Measurements from ENCODE around the gene HMCES. TPM values are rescaled to one million over a fixed set of nuclear protein-coding genes. Genes with fewer than 3 reads are reported as not detected.
"Not testable (repeated sequence)": the region's sequence is repeated elsewhere in the genome, so short reads cannot be mapped to it uniquely, and the experiment has no call there.

HMCES gene
- total RNA-seq, 2 donors from 2014 or later: 42.3 to 44.2 TPM

- DNase-seq; ATAC-seq; intact Hi-C loops (cut with DNase I, micrococcal nuclease): not testable (repeated sequence)
Measured at GRCh38 chr3:129337719-129338118, 59.0 kb downstream of the HMCES start.

DNA sequence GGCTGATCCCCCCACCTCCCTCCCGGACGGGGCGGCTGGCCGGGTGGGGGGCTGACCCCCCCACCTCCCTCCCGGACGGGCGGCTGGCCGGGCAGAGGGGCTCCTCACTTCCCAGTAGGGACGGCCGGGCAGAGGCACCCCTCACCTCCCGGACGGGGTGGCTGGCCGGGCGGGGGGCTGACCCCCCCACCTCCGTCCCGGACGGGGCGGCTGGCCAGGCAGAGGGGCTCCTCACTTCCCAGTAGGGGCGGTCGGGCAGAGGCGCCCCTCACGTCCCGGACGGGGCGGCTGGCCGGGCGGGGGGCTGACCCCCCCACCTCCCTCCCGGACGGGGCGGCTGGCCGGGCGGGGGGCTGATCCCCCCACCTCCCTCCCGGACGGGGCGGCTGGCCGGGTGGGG, 60.5 kb downstream of the HMCES start:
- DNase-seq; intact Hi-C loops (cut with DNase I, micrococcal nuclease); ATAC-seq: not testable (repeated sequence)

- intact Hi-C loops (cut with DNase I, micrococcal nuclease); ATAC-seq; DNase-seq: not testable (repeated sequence)
Measured at GRCh38 chr3:129339833-129340232, 61.2 kb downstream of the HMCES start.

- intact Hi-C loops (cut with DNase I, micrococcal nuclease): no loop called here
- DNase-seq (no peak), ATAC-seq (no peak)
Measured at GRCh38 chr3:129341331-129342141, 62.9 kb downstream of the HMCES start.

DNA sequence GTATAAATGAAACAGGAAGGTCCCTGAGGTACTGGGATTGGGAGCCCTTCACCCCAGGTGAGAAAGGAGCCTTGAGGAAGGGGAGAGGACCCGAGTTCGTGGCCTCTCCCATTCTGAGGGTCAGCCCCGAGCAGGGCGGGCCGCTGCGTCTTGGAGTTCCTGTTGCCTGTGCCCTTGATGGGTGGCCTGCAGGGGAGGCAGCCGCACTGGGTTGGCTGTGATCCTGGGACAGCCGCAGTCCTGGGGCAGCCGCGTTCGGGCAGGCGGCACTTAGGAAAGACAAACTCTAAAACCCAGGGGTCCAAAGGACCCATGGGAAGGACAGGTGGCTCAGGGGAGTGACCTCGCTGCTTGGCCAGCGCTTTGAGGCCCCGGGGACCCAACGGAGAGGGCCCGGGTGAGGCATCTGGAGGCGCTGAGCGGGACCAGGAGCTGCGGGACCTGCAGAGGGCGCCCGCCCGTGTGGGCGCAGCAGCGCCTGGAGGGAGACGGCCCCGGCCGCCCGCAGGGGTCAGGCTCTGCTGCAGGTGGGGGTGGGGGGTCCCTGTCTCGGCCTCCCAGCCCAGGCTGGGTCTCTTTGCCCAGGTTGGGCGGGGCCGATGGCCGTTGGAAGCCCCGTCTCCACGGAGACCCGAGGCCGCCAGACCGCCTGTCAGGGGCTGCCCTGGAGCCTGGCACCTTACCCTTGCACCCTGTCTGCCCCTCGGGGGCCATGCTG, 65.1 kb downstream of the HMCES start:
- intact Hi-C loops (cut with DNase I, micrococcal nuclease): no loop called here
- ATAC-seq (peak; percentile 90), DNase-seq (peak in 1 of 2 donors; percentile 60)

GRCh38 chr3:129344540-129345220, 66.0 kb downstream of the HMCES start:
- ATAC-seq (peak; percentile 29), DNase-seq (no peak)
- intact Hi-C loops (cut with DNase I, micrococcal nuclease): no loop called here

DNA sequence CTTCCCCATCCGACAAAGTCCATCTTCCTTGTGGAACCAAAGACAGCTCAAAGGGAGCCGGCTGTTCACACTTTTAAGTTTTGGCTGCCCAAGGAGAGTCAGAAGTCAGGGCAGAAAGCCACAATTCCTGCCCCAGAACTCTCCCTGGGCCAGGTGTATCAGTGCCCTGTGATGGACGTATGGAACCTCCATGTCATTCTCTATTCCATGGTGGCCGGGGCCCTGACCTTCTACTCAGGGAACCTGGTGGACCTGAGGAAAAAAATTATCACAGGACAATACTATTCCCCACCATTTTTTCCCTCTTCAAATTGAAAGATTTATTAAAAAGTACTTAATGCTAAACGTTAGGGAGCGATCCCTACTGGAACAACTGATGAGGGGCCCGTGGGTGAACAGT, 66.6 kb downstream of the HMCES start:
- ATAC-seq: no peak
- DNase-seq: no peak
- intact Hi-C loops (cut with DNase I, micrococcal nuclease): no loop called here

DNA sequence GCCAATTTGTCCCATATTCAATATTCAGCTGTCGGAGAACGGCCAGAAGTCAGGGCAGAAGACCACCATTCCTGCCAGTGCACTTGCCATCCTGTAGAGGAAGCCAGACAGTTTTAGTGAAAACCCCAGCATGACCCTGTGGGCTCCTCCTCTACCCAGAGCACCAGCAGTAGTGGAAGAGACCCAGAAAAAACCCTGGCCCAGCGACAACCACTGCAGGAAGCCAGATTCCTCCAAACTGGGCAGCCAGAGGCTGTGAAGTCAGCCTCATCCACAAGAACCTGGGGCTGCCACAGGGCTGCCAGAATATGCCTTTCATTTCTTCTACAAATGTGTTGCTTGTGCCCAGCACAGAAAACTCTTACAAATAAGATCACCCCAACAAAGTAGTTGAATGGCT, 67.3 kb downstream of the HMCES start:
- intact Hi-C loops (cut with DNase I, micrococcal nuclease): no loop called here
- DNase-seq: no peak
- ATAC-seq: no peak

- ATAC-seq (no peak), DNase-seq (no peak)
- intact Hi-C loops (cut with DNase I, micrococcal nuclease): no loop called here
Measured at GRCh38 chr3:129346695-129347457, 68.2 kb downstream of the HMCES start.

DNA sequence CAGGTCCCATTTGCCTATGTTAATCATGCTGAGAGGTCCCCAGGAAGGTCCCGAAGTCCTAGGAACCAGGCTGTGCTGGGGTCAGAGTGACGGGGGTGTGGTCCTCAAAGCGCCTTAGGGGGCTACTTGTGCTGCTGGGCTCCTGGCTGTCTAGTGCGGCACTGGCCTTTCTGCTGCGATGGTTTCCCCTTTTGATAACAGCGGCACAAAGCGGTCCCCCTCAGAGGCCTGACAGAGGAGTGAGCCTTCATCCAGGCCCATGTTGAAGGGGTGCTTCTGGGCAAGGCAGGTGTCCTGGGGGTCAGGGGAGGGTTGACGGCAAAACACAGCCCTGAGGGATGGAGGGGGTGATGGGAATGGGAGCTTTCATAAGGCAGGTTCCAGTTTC, 68.8 kb downstream of the HMCES start:
- DNase-seq: no peak
- intact Hi-C loops (cut with DNase I, micrococcal nuclease): no loop called here
- ATAC-seq: no peak

- no peak for ATAC-seq
- intact Hi-C loops (cut with DNase I, micrococcal nuclease): no loop called here
- peak in 1 of 2 donors; percentile 12 for DNase-seq
Measured at GRCh38 chr3:129348734-129349133, 70.1 kb downstream of the HMCES start.

DNA sequence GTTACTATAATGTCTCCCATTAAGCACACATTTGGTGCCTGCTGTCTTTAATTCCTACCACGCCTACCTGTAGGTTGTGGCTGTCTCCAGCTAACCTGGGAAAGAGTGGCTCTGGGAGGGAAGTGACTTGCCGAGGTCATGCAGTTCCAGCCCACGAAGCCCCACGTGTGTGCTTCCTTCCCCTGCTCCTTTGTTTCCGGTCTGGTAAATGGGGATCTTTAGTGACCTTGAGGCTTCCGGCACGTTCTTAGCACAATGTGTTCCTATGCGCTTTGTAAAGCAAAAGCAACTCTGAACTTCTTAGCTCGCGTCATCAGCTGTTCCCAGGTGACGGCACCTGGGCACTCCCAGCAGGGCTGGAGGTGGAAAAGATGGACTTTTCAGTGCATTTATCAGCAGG, 70.5 kb downstream of the HMCES start:
- intact Hi-C loops (cut with DNase I, micrococcal nuclease); DNase-seq; ATAC-seq: not testable (repeated sequence)

DNA sequence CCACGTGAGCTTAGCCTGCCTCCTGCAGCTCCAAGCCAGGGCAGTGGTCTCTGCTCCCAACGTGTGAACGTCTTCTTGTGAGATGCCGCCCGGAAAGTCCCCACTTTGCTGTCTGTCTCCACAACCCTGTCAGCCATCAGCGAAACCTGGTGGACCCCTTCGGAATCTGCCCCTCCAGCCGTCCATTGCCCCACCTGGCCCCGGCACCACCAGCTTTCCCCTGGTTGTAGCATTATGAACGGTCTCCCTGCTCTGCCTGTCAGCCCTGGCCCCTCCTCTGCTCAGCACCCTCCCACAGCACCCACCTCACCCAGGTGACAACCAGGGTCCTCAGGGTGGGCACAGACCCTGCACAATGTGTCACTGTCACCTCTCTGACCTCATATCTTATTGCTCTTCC, 71.1 kb downstream of the HMCES start:
- intact Hi-C loops (cut with DNase I, micrococcal nuclease): no loop called here
- ATAC-seq: no peak
- no peak for DNase-seq

DNA sequence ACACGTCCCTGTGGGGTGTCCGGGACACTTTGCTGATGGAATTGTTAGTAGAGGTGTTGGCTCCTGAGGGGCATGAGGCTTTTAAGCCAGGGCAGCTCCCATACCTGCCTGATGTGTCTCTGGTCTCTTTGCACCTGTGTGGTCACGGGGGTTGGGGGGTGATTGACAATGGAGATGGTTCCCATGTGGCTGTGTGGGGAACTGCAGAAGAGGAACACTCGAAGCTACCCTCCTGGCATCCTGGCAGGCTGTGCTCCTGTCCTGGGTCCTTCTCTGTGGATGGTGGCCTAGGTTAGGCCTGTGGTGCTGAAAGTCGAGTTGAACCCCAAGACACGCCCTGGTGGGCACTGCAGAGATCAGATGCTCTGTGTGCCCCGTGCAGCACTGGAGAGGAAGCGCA, 73.4 kb downstream of the HMCES start:
- no peak for ATAC-seq
- DNase-seq: no peak
- intact Hi-C loops (cut with DNase I, micrococcal nuclease): no loop called here

DNA sequence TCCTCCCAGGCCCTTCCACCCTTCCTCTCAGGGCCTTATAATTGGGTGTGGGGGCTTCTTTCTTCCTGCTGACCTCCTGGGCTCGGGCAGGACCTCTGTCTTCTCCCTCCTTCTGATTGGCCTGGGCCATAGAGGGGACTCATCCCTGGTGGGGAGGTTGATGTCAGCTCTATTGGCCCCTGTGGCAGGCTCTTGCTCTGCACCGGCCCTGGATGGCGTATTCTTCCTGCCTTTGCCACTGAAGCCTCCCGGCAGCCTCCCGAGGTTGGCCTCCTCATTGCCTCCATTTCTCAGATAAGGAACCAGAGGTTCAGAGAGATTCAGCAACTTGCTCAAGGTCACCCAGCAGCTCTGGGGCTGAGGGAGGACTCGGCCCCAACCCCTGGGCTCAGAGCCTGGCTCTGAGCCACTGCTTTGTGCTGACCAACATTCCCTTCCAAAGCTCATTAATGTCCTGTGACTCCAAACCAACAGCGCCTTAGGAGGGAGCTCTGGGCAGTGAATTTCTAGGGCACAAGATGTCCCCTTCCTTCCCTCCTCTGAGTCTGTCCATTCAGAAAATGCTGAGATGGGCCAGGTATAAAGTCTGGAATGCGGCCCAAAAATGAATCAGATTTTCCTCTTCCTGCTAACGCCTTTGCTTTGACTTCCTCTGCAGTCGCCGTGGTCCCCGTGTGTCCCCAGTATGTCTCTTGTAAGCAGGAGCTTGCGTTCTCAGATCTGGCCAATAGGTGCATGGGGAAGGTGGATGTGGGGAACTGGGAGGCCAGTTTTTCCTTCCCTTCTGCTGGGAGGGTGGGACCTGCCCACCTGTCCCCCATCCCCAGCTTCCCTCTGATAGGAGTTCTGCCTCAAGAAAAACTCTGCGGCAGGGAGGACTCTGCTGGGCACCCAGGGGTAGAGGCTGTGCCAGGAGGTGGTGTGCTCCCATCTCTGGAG, 74.2 kb downstream of the HMCES start:
- no peak for ATAC-seq
- intact Hi-C loops (cut with DNase I, micrococcal nuclease): no loop called here
- DNase-seq: no peak

- no peak for DNase-seq
- intact Hi-C loops (cut with DNase I, micrococcal nuclease): no loop called here
- no peak for ATAC-seq
Measured at GRCh38 chr3:129353589-129353941, 74.9 kb downstream of the HMCES start.

Data from left colon (tissue), 2 donors.